Measurements from ENCODE around the gene LGALS4.
"Not testable (repeated sequence)": the region's sequence is repeated elsewhere in the genome, so short reads cannot be mapped to it uniquely, and the experiment has no call there.

LGALS4 gene

DNA sequence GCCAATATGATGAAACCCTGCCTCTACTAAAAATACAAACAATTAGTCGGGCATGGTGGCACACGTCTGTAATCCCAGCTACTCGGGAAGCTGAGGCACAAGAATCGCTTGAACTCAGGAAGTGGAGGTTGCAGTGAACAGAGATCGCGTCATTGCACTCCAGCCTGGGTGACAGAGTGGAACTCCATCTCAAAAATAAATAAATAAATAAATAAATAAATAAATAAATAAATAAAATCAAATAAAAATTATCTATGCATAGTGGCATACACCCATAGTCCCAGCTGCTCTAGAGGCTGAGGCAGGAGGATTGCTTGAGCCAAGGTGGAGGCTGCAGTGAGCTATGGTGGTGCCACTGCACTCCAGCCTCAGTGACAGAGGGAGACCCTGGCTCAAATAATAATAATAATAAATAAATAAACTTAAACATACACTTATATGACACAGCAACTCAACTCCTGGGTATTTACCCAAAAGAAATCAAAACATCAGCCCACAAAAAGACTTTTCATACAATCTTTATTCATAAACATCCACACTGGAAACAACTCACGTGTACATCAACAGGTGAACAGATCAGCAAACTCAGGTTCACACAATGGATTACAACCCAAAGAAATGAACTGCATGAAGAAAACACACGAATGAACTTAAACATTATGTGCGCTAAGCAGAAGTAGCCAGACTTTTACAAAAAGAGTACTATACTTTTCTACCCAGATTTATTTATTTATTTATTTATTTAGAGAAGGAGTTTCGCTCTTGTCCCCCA, 46.3 kb downstream of the LGALS4 start:
- no peak for DNase-seq

DNA sequence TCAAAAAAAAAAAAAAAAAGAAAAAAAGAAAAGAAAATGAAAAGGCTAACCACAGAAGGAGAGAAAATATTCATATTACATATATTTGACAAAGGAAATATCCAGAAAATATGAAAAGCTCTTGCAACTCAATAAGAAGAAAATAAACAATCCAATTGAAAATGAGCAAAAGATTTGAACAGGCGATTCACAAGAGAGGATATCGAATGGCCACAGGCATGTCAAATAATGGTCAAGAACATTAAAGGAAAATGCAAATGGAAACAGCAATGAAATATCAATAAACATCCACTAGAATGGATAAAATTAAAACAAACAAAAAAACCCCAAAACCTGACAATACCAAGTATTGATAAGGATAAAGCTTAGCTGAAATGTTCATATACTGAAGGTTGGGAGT, 47.5 kb downstream of the LGALS4 start:
- DNase-seq = no peak

DNA sequence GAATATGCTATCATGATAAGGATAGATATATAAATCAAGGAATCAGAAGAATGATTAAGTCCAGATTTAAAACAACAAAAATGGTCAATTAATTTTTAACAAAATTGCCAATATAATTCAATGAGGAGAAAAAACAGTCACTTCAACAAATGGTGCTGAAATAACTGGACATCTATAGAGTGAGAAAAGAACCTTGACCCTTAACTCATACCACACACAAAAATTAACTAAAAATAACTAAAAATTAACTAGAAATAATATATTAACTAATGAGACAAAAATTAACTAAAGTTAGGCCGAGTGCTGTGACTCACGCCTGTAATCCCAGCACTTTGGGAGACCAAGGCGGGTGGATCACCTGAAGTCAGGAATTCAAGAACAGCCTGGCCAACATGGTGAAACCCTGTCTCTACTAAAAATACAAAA, 48.9 kb downstream of the LGALS4 start:
- DNase-seq = no peak

DNA sequence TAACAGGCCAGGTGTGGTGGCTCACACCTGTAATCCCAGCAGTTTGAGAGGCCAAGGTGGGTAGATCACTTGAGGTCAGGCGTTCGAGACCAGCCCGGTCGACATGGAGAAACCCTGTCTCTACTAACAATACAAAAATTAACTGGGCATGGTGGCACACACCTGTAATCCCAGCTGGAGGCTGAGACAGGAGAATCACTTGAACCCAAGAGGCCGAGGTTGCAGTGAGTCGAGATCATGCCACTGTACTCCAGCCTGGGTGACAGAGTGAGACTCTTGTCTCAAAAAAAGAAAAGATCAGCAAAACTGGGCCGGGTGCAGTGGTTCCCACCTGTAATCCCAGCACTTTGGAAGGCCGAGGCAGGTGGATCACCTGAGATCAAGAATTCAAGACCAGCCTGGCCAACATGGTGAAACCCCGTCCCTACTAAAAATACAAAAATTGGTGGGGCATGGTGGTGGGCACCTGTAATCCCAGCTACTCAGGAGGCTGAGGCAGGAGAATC, 50.8 kb downstream of the LGALS4 start:
- DNase-seq = not testable (repeated sequence)

DNA sequence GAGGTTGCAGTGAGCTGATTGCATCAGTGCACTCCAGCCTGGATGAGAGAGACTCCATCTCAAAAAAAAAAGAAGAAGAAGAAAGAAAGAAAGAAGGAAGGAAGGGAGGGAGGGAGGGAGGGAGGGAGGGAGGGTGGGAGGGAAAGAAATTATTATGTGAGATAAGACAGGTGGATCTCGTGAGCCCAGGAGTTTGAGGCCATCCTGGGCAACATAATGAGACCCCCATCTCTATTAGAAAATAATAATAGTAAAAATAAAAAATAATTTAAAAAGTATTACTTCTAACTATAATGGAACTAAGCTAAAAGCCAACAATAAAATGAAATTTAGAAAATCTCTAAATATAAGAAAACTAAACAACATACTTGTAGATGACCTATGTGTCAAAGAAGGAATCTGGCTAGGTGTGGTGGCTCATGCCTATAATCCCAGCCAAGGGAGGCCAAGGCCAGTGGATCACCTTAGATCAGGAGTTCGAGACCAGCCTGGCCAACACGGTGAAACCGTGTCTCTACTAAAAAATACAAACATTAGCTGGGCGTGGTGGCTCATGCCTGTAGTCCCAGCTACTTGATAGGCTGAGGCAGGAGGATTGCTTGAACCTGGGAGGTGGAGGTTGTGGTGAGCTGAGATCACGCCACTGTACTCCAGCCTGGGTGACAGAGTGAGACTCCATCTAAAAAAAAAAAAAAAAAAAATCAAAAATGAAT, 51.8 kb downstream of the LGALS4 start:
- not testable (repeated sequence) for DNase-seq

DNA sequence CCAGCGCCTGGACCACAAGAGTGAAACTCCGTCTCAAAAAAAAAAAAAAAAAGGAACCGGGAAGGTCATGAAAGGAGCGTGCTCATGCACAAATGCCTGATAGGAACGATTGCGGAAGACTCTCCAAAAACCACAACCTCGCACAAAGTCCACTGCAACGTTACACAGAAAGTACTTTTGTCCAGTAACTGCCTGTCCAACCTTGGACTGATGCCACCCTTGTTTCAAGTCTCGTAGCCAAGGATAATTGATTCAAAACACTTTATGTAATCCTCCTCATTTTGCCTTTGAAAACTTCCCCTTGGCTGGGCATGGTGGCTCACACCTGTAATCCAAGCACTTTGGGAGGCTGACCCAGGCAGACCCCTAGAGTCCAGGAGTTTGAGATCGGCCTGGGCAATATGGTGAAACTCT, 53.1 kb downstream of the LGALS4 start:
- DNase-seq = no peak

DNA sequence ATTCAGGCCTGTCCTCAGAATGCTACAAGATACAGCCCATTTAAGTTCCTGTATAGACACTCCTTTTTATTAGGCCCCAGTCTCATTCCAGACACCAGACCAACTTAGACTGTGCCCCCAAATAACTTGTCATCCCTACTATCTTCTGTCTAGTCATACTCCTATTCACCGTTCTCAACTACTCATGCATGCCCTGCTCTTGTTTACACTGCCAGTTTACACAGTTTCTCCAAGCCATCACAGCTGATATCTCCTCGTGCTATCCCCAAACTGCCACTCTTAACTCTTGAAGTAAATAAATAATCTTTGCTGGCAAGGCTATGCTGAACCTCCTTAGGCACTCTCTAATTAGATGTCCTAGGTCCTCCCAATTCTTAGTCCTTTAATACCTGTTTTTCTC, 58.5 kb downstream of the LGALS4 start:
- not testable (repeated sequence) for DNase-seq

DNA sequence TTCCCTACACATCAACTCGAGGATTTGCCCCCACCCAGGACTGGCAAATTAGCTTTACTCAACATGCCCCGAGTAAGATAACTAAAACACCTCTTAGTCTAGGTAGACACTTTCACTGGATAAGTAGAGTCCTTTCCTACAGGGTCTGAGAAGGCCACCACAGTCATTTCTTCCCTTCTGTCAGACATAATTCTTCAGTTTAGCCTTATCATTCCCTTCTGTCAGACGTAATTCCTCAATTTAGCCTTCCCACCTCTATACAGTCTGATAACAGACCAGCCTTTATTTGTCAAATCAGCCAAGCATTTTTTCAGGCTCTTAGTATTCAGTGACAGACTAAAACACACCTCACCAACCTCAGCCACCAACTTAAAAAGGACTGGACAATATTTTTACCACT, 59.0 kb downstream of the LGALS4 start:
- not testable (repeated sequence) for DNase-seq
